HCT116 (cell line): ENCODE results near the gene LRRC9. TPM values are rescaled to one million over a fixed set of nuclear protein-coding genes. Genes with fewer than 3 reads are reported as not detected.
A peak's percentile ranks its signal among the peaks of the same experiment; 100 is the strongest.

Source experiments
- ATAC-seq: fragments of 200-7000 bp; cut with Tn5 transposase; 2 replicates; pipeline ENCODE4 v1.9.1; 2020; ENCODE audit warnings: mild to moderate bottlenecking, moderate library complexity
- BruUV-seq: library from RNA; stranded (reverse); fragments of 400-500 nt; replicated peaks from 2 replicates; lab custom pipeline; 2021; lab: Mats Ljungman, UMichigan
- CTCF ChIA-PET: fragments of 300-600 bp; sonication (Branson Sonifier 250); formaldehyde crosslinking; loops from one replicate; lab custom pipeline; 2021; ENCODE audit warnings: antibody characterized with exemption; lab: Charles Lee
- POLR2A ChIA-PET: fragments of 300-600, 350-600 bp; sonication (Branson Sonifier 250); formaldehyde crosslinking; loops from one replicate; lab custom pipeline; 2021; ENCODE audit warnings: antibody characterized with exemption; lab: Charles Lee
- RAD21 ChIA-PET, 2 experiments: fragments of 300-600 bp; sonication (Branson Sonifier 250); formaldehyde crosslinking; loops; one replicate each; lab custom pipeline; 2023; ENCODE audit warnings: low total read pairs in 2 of 2; ENCODE audit not compliant: uncharacterized antibody in 2 of 2, unreplicated experiment in 2 of 2, low non-redundant PET in 1 of 2; lab: Charles Lee
- DNase-seq: peaks from one replicate; pipeline ENCODE4 v3.0.0-alpha.2; 2010; ENCODE audit warnings: low read depth, low spot score
- H2AFZ ChIP-seq: fragments of 200-600 bp; shearing (Covaris generic), sonication (generic); 2 replicates; pipeline ENCODE4 v1.6.1; 2017; ENCODE audit warnings: low read depth, mixed run types, mixed read lengths, antibody characterized with exemption, low read length; ENCODE audit not compliant: poor library complexity, severe bottlenecking
- H3K27ac ChIP-seq: 2 replicates; pipeline ENCODE4 v1.5.1; 2012; ENCODE audit warnings: low read depth, low read length
- H3K27me3 ChIP-seq: fragments of 200-600 bp; sonication (generic); 2 replicates; pipeline ENCODE4 v1.6.1; 2016; ENCODE audit warnings: mixed run types, low read length, mixed read lengths; ENCODE audit not compliant: insufficient read depth
- H3K36me3 ChIP-seq, 2 experiments: fragments of 200-500 bp in 1 of 2; fragments of 200-600 bp in 1 of 2; sonication (Bioruptor generic) in 1 of 2; sonication (generic) in 1 of 2; 2 replicates each; pipeline versions ENCODE4 v1.5.1 to v1.6.1; 2014 to 2016; ENCODE audit warnings: low read length in 2 of 2, inconsistent platforms in 1 of 2, mixed read lengths in 1 of 2, mixed run types in 1 of 2; ENCODE audit not compliant: insufficient read depth in 2 of 2, control insufficient read depth in 1 of 2
- H3K4me1 ChIP-seq, 2 experiments: fragments of 200-600 bp in 1 of 2; sonication (generic) in 1 of 2; 2 replicates each; pipeline versions ENCODE4 v1.5.1 to v1.6.1; 2012 to 2017; ENCODE audit warnings: low read length in 2 of 2, inconsistent platforms in 1 of 2, mild to moderate bottlenecking in 1 of 2, mixed read lengths in 1 of 2, mixed run types in 1 of 2, moderate library complexity in 1 of 2; ENCODE audit not compliant: insufficient read depth in 2 of 2, control insufficient read depth in 1 of 2
- H3K4me2 ChIP-seq: fragments of 200-600 bp; sonication (generic); 2 replicates; pipeline ENCODE4 v1.6.1; 2017; ENCODE audit warnings: mixed run types, low read length, mixed read lengths
- H3K4me3 ChIP-seq, 2 experiments: fragments of 200-600 bp in 1 of 2; sonication (generic) in 1 of 2; replicated peaks in 1 of 2; 2 replicates each; pipeline ENCODE4 v1.5.1; 2011 to 2016; ENCODE audit warnings: low read length in 2 of 2, control low read depth in 1 of 2, low read depth in 1 of 2, mild to moderate bottlenecking in 1 of 2, mixed read lengths in 1 of 2, mixed run types in 1 of 2
- H3K79me2 ChIP-seq: fragments of 200-600 bp; sonication (generic); 2 replicates; pipeline ENCODE4 v1.6.1; 2017; ENCODE audit warnings: mild to moderate bottlenecking, mixed run types, low read length, moderate library complexity, mixed read lengths; ENCODE audit not compliant: insufficient read depth
- H3K9ac ChIP-seq: fragments of 200-600 bp; sonication (generic); 2 replicates; pipeline ENCODE4 v1.6.1; 2016; ENCODE audit warnings: low read length, mixed read lengths
- H3K9me2 ChIP-seq: fragments of 200-600 bp; sonication (generic), shearing (Covaris generic); 2 replicates; pipeline ENCODE4 v1.6.1; 2017; ENCODE audit warnings: mixed run types, mild to moderate bottlenecking, moderate library complexity; ENCODE audit not compliant: insufficient read depth
- H3K9me3 ChIP-seq, 2 experiments: fragments of 200-500 bp in 1 of 2; fragments of 200-600 bp in 1 of 2; sonication (Bioruptor generic) in 1 of 2; sonication (generic) in 1 of 2; 2 replicates each; pipeline ENCODE4 v1.6.1; 2014 to 2017; ENCODE audit warnings: low read length in 2 of 2, mixed read lengths in 2 of 2, inconsistent platforms in 1 of 2, low read depth in 1 of 2, mild to moderate bottlenecking in 1 of 2, mixed run types in 1 of 2, moderate library complexity in 1 of 2; ENCODE audit not compliant: control insufficient read depth in 1 of 2, insufficient read depth in 1 of 2
- H4K20me1 ChIP-seq: fragments of 200-600 bp; sonication (generic), shearing (Covaris generic); 2 replicates; pipeline ENCODE4 v1.6.1; 2017; ENCODE audit warnings: mixed run types, mild to moderate bottlenecking, moderate library complexity; ENCODE audit not compliant: insufficient read depth
- EGR1 ChIP-seq: IDR thresholded peaks from 2 replicates; pipeline ENCODE4 v1.6.1; 2012; ENCODE audit warnings: low read depth
- JUND ChIP-seq: IDR thresholded peaks from 2 replicates; pipeline ENCODE4 v1.6.1; 2012
- RAD21 ChIP-seq: IDR thresholded peaks from 2 replicates; pipeline ENCODE4 v1.6.1; 2012; ENCODE audit warnings: low read depth, mild to moderate bottlenecking
- intact Hi-C: fragments of 100-400 bp; cut with micrococcal nuclease; formaldehyde crosslinking; loops from 2 replicates; pipeline ENCODE4 v1.10.0; 2022
- total RNA-seq: library from RNA; stranded (reverse); gene quantifications from one replicate; pipeline ENCODE4 v1.2.1, GENCODE V29; 2021; ENCODE audit not compliant: unreplicated experiment
- TF ChIP-seq, protein P1 (sequence below), 3 experiments: fragments of 200-600 bp in 1 of 3; sonication (generic) in 1 of 3; IDR thresholded peaks in 2 of 3; conservative IDR thresholded peaks in 1 of 3; 2 replicates each; pipeline ENCODE4 v1.5.1; 2012 to 2017; ENCODE audit warnings: low read depth in 2 of 3, low read length in 2 of 3, antibody characterized with exemption in 1 of 3, borderline replicate concordance in 1 of 3, control low read depth in 1 of 3, mild to moderate bottlenecking in 1 of 3, mixed read lengths in 1 of 3, mixed run types in 1 of 3, moderate library complexity in 1 of 3; ENCODE audit not compliant: insufficient read depth in 1 of 3

The LRRC9 gene
- total RNA-seq, 1 experiment from 2014 or later = not detected

GRCh38 chr14:60064491-60065072 lies 144.6 kb downstream of the LRRC9 start:
- Histone ChIP-seq H3K9me2 (no peaks in the 10 kb centered on the region), H3K9ac (no peak overlapping the region), H3K79me2 (no peaks in the 10 kb centered on the region), H3K27me3 (no peaks in the 10 kb centered on the region), H3K36me3 (no peaks in the 10 kb centered on the region), H2AFZ (no peak overlapping the region), H3K4me2 (no peak overlapping the region), H3K9me3 (no peaks in the 10 kb centered on the region), H3K4me1 (peaks cover 4 to 10% of the 10 kb centered on the region in 2 experiments; a peak in 2 of 4 replicates), H3K27ac (no peak overlapping the region), H4K20me1 (no peaks in the 10 kb centered on the region), H3K4me3 (no peak overlapping the region)
- intact Hi-C loops = loop anchor here (1.0 to 5.0 kb wide), 2 partner anchors 120 to 498 kb away; no protein-coding TSS in a partner anchor
- ChIA-PET RAD21 (no interaction called here), POLR2A (no interaction called here), CTCF (interaction anchor here (1.0 to 4.8 kb wide), 2 partner anchors 100 to 119 kb away, joined by 3 to 50 read pairs; no protein-coding TSS in a partner anchor)
- DNase-seq (peak; percentile 12), ATAC-seq (no peak; the same call in 1 of the 2 replicates)
- TF ChIP-seq, protein P1, sequence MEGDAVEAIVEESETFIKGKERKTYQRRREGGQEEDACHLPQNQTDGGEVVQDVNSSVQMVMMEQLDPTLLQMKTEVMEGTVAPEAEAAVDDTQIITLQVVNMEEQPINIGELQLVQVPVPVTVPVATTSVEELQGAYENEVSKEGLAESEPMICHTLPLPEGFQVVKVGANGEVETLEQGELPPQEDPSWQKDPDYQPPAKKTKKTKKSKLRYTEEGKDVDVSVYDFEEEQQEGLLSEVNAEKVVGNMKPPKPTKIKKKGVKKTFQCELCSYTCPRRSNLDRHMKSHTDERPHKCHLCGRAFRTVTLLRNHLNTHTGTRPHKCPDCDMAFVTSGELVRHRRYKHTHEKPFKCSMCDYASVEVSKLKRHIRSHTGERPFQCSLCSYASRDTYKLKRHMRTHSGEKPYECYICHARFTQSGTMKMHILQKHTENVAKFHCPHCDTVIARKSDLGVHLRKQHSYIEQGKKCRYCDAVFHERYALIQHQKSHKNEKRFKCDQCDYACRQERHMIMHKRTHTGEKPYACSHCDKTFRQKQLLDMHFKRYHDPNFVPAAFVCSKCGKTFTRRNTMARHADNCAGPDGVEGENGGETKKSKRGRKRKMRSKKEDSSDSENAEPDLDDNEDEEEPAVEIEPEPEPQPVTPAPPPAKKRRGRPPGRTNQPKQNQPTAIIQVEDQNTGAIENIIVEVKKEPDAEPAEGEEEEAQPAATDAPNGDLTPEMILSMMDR (IDR thresholded peaks at IDR 0.05 in 2 of 3, conservative IDR thresholded peaks at IDR 0.05 in 1 of 3; ENCODE audit: borderline replicate concordance in 1 of 3, insufficient read depth in 1 of 3, low read depth in 2 of 3, low read length in 2 of 3) = peak; percentile 27 to 67 (median 46); a peak in 4 of 6 replicates
- no peak for TF ChIP-seq EGR1
- peak; percentile 74 for TF ChIP-seq RAD21
- BruUV-seq = no TSS peak

DNA sequence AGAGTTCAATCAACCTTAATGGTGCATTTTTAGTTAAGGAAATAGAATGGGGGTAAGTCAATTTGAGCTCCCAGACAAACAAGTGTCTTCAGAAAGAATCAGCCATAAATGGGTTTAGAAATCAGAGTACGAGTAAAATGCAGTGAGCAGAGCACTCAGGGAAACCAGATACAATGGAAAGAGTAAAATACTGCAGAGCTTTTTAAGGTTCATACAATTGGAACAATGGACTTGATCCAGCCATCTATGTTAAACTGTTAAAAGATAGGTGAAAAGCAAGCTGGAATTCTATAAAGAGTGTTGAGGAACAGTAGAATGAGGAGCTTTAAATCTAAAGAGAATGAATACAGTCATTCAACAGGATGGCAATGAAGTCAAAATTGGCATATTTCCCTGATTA lies 147.9 kb downstream of the LRRC9 start:
- no TSS peak for BruUV-seq
- TF ChIP-seq JUND = no peak
- no peaks in the 10 kb centered on the region for H3K79me2 ChIP-seq
- no peaks in the 10 kb centered on the region for H3K36me3 ChIP-seq
- no peak overlapping the region for H3K9ac ChIP-seq
- H3K4me2 ChIP-seq = no peak overlapping the region
- H3K9me3 ChIP-seq = no peaks in the 10 kb centered on the region
- H3K27me3 ChIP-seq = no peaks in the 10 kb centered on the region
- no peak overlapping the region for H2AFZ ChIP-seq
- intact Hi-C loops = no loop called here
- H3K4me1 ChIP-seq = no peaks in the 10 kb centered on the region
- no peak overlapping the region for H3K27ac ChIP-seq
- no peaks in the 10 kb centered on the region for H4K20me1 ChIP-seq
- ChIA-PET RAD21 (no interaction called here), CTCF (interaction anchor here (4.8 kb wide), 1 partner anchor 116 kb away, joined by 50 read pairs; no protein-coding TSS in a partner anchor), POLR2A (no interaction called here)
- DNase-seq (no peak), ATAC-seq (no peak)
- no peaks in the 10 kb centered on the region for H3K9me2 ChIP-seq
- H3K4me3 ChIP-seq = no peak overlapping the region
